Measurements from ENCODE around the gene PDGFB. TPM values are rescaled to one million over a fixed set of nuclear protein-coding genes. Genes with fewer than 3 reads are reported as not detected.

Gene PDGFB
- total RNA-seq, 2 experiments from 2014 or later, result 0.45 to 0.69 TPM

- H3K9me3 Mint-ChIP-seq, result no peaks in the 10 kb centered on the region
- peak overlapping the region; percentile 18 to 22 for H3K27ac ChIP-seq (ENCODE audit: low read depth in 1 of 2, low read length in 2 of 2)
- no peaks in the 10 kb centered on the region for H3K27me3 ChIP-seq (ENCODE audit: control insufficient read depth in 1 of 2, insufficient read depth in 2 of 2, low read length in 2 of 2)
- no peak overlapping the region for H3K4me3 ChIP-seq (ENCODE audit: low read length)
- ATAC-seq (ENCODE audit: poor library complexity) (no peak), DNase-seq (no peak)
- peaks cover 40% of the 10 kb centered on the region for H3K4me1 Mint-ChIP-seq (ENCODE audit: low read depth)
- intact Hi-C loops (cut with DNase I, micrococcal nuclease), result no loop called here
- ChIA-PET POLR2A (interaction anchor here (1.0 kb wide), 1 partner anchor 142 kb away, joined by 6 read pairs; the partner anchor contains the start of gene RPL3), CTCF (interaction anchor here (0.6 to 0.7 kb wide), 2 partner anchors 16 to 67 kb away, joined by 3 read pairs; no protein-coding TSS in a partner anchor)
- peaks cover 0 to 16% of the 10 kb centered on the region in 2 experiments for H3K9me3 ChIP-seq (ENCODE audit: control insufficient read depth in 1 of 2, insufficient read depth in 1 of 2, low read length in 2 of 2)
- H3K27ac Mint-ChIP-seq, result peak overlapping the region; percentile 80
- no peaks in the 10 kb centered on the region for H3K36me3 ChIP-seq (ENCODE audit: insufficient read depth, low read length)
- TF ChIP-seq CTCF (IDR thresholded peaks at IDR 0.05), result no peak
- no peaks in the 10 kb centered on the region for H3K27me3 Mint-ChIP-seq
- peaks cover 57% of the 10 kb centered on the region for H3K4me1 ChIP-seq (ENCODE audit: insufficient read depth, low read length)
- no peak overlapping the region for H3K4me3 Mint-ChIP-seq
- H3K36me3 Mint-ChIP-seq (ENCODE audit: low read depth), result no peaks in the 10 kb centered on the region
Measured at GRCh38 chr22:39177791-39178190, 67.0 kb downstream of the PDGFB start.

GRCh38 chr22:39177456-39177775, 67.4 kb downstream of the PDGFB start:
- POLR2A ChIA-PET, result interaction anchor here (1.0 kb wide), 1 partner anchor 142 kb away, joined by 6 read pairs; the partner anchor contains the start of gene RPL3
- H3K36me3 Mint-ChIP-seq (ENCODE audit: low read depth), result no peaks in the 10 kb centered on the region

GRCh38 chr22:39176714-39177455, 67.9 kb downstream of the PDGFB start:
- H3K27ac ChIP-seq (ENCODE audit: low read depth in 1 of 2, low read length in 2 of 2), result peak overlapping the region; percentile 18 to 22
- Mint-ChIP-seq H3K4me3 (no peak overlapping the region), H3K27ac (peak overlapping the region; percentile 80), H3K9me3 (no peaks in the 10 kb centered on the region), H3K27me3 (no peaks in the 10 kb centered on the region), H3K4me1 (ENCODE audit: low read depth) (peaks cover 45% of the 10 kb centered on the region), H3K36me3 (ENCODE audit: low read depth) (no peaks in the 10 kb centered on the region)
- no peak overlapping the region for H3K4me3 ChIP-seq (ENCODE audit: low read length)
- peaks cover 64% of the 10 kb centered on the region for H3K4me1 ChIP-seq (ENCODE audit: insufficient read depth, low read length)
- H3K36me3 ChIP-seq (ENCODE audit: insufficient read depth, low read length), result no peaks in the 10 kb centered on the region
- DNase-seq, result peak in 1 of 14 experiments; percentile 9
- ATAC-seq (ENCODE audit: poor library complexity), result no peak
- H3K9me3 ChIP-seq (ENCODE audit: control insufficient read depth in 1 of 2, insufficient read depth in 1 of 2, low read length in 2 of 2), result peaks cover 0 to 14% of the 10 kb centered on the region in 2 experiments
- no peaks in the 10 kb centered on the region for H3K27me3 ChIP-seq (ENCODE audit: control insufficient read depth in 1 of 2, insufficient read depth in 2 of 2, low read length in 2 of 2)
- no peak for TF ChIP-seq CTCF (IDR thresholded peaks at IDR 0.05)
- ChIA-PET POLR2A (interaction anchor here (1.0 kb wide), 1 partner anchor 142 kb away, joined by 6 read pairs; the partner anchor contains the start of gene RPL3), CTCF (interaction anchor here (0.7 kb wide), 1 partner anchor 68 kb away, joined by 3 read pairs; no protein-coding TSS in a partner anchor)
- intact Hi-C loops (cut with DNase I, micrococcal nuclease), result no loop called here

More at GRCh38 chr22:39177456-39177775, 67.4 kb downstream of the PDGFB start:
- Histone ChIP-seq H3K27me3 (ENCODE audit: control insufficient read depth in 1 of 2, insufficient read depth in 2 of 2, low read length in 2 of 2) (no peaks in the 10 kb centered on the region), H3K4me3 (ENCODE audit: low read length) (no peak overlapping the region), H3K36me3 (ENCODE audit: insufficient read depth, low read length) (no peaks in the 10 kb centered on the region), H3K9me3 (ENCODE audit: control insufficient read depth in 1 of 2, insufficient read depth in 1 of 2, low read length in 2 of 2) (peaks cover 0 to 16% of the 10 kb centered on the region in 2 experiments), H3K27ac (ENCODE audit: low read depth in 1 of 2, low read length in 2 of 2) (peak overlapping the region; percentile 18 to 22), H3K4me1 (ENCODE audit: insufficient read depth, low read length) (peaks cover 60% of the 10 kb centered on the region)
- H3K27me3 Mint-ChIP-seq, result no peaks in the 10 kb centered on the region
- intact Hi-C loops (cut with DNase I, micrococcal nuclease), result no loop called here
- peaks cover 41% of the 10 kb centered on the region for H3K4me1 Mint-ChIP-seq (ENCODE audit: low read depth)
- no peaks in the 10 kb centered on the region for H3K9me3 Mint-ChIP-seq
- CTCF ChIA-PET, result interaction anchor here (0.6 to 0.7 kb wide), 2 partner anchors 16 to 68 kb away, joined by 3 read pairs; no protein-coding TSS in a partner anchor
- DNase-seq, result peak in 2 of 14 experiments; percentile 6 to 11
- ATAC-seq (ENCODE audit: poor library complexity), result no peak
- H3K27ac Mint-ChIP-seq, result peak overlapping the region; percentile 80
- H3K4me3 Mint-ChIP-seq, result no peak overlapping the region
- no peak for TF ChIP-seq CTCF (IDR thresholded peaks at IDR 0.05)

All from CD4-positive, alpha-beta T cell (primary cell).